Measurements from ENCODE around the gene RUNX1. TPM values are rescaled to one million over a fixed set of nuclear protein-coding genes. Genes with fewer than 3 reads are reported as not detected.

The RUNX1 gene
- total and polyA plus RNA-seq, 4 donors, result 23.3 to 100 (median 33.4) TPM

DNA sequence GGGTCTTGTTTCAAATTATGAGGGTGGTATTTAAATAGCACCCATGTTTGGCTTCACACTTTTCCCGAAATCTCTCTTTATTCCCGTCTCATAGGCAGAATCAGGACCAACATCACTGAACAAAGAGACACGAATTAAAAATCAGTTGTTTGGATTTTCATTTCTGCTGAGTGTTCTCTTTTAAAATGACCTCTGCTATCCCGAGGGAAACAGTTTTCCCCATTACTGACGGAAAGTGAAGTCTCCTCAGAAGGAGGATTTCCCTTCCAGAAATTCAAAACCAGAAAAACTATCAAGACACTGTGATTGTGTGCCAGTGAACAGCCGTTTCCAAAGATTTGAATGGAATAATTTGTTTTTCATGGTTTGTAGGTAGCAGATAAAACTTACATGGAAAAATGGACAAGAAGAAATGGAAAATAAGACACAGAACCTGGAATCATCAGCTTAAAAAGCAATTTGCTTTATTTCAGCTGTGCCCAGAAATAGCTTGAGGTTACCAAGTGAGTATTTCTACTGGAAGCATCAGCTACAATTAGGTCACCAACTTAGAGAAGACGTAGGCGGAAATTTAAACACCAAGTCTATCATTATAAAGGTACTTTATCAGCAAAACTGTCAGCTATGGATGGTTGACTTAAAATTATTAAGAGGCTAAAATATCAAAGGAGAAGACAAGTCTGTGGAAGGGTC, 68.5 kb downstream of the RUNX1 start:
- H3K4me1 ChIP-seq (ENCODE audit: control insufficient read depth in 5 of 5, insufficient read depth in 5 of 5, low read length in 5 of 5), result peaks cover 0 to 3% (median 0%) of the 10 kb centered on the region in 5 donors
- DNase-seq (no peak), ATAC-seq (ENCODE audit: insufficient read depth, low FRiP score) (no peak)
- H3K4me3 ChIP-seq, result no peak overlapping the region
- TF ChIP-seq, protein P1, sequence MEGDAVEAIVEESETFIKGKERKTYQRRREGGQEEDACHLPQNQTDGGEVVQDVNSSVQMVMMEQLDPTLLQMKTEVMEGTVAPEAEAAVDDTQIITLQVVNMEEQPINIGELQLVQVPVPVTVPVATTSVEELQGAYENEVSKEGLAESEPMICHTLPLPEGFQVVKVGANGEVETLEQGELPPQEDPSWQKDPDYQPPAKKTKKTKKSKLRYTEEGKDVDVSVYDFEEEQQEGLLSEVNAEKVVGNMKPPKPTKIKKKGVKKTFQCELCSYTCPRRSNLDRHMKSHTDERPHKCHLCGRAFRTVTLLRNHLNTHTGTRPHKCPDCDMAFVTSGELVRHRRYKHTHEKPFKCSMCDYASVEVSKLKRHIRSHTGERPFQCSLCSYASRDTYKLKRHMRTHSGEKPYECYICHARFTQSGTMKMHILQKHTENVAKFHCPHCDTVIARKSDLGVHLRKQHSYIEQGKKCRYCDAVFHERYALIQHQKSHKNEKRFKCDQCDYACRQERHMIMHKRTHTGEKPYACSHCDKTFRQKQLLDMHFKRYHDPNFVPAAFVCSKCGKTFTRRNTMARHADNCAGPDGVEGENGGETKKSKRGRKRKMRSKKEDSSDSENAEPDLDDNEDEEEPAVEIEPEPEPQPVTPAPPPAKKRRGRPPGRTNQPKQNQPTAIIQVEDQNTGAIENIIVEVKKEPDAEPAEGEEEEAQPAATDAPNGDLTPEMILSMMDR (IDR thresholded peaks at IDR 0.05; ENCODE audit: control extremely low read depth, extremely low read depth), result no peak
- H3K9ac ChIP-seq (ENCODE audit: insufficient read depth in 1 of 2, low read length in 2 of 2), result no peak overlapping the region
- no peak overlapping the region for H3K27ac ChIP-seq (ENCODE audit: low read depth in 1 of 2, low read length in 1 of 2)
- no peaks in the 10 kb centered on the region for H3K9me3 ChIP-seq (ENCODE audit: control insufficient read depth in 4 of 4, insufficient read depth in 3 of 4, low read length in 3 of 4)
- WGBS, 2 donors, result 79 to 87% methylated on average over 8 of the region's 8 CpGs
- H3K27me3 ChIP-seq (ENCODE audit: control insufficient read depth in 3 of 3, insufficient read depth in 3 of 3, low read length in 2 of 3), result no peaks in the 10 kb centered on the region
- no peaks in the 10 kb centered on the region for H3K36me3 ChIP-seq (ENCODE audit: control insufficient read depth in 4 of 4, insufficient read depth in 4 of 4, low read length in 4 of 4)

DNA sequence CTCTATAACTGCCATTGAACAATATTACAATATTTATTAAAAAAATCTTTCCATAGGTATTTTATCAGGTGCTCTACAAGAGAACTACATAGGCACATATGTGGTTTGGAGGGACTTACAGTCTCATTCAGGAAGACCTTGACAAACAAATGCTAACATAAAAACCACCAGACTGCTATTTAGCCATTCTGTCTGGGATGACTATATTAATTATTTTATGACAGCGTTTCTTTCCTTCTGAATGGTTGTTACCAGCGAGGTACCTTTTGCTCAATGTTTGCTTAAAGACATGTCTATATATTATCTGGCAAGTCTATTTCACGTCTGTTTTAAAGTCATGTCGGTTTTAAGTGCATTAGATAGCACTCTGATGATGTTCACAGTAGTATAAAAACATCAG, 69.7 kb downstream of the RUNX1 start:
- Histone ChIP-seq H3K4me3 (no peak overlapping the region), H3K4me1 (ENCODE audit: control insufficient read depth in 5 of 5, insufficient read depth in 5 of 5, low read length in 5 of 5) (peaks cover 0 to 3% (median 0%) of the 10 kb centered on the region in 5 donors), H3K9ac (ENCODE audit: insufficient read depth in 1 of 2, low read length in 2 of 2) (no peak overlapping the region), H3K27ac (ENCODE audit: low read depth in 1 of 2, low read length in 1 of 2) (no peak overlapping the region), H3K27me3 (ENCODE audit: control insufficient read depth in 3 of 3, insufficient read depth in 3 of 3, low read length in 2 of 3) (no peaks in the 10 kb centered on the region), H3K9me3 (ENCODE audit: control insufficient read depth in 4 of 4, insufficient read depth in 3 of 4, low read length in 3 of 4) (no peaks in the 10 kb centered on the region), H3K36me3 (ENCODE audit: control insufficient read depth in 4 of 4, insufficient read depth in 4 of 4, low read length in 4 of 4) (no peaks in the 10 kb centered on the region)
- TF ChIP-seq, protein P1 (IDR thresholded peaks at IDR 0.05; ENCODE audit: control extremely low read depth, extremely low read depth), result no peak
- DNase-seq (no peak), ATAC-seq (ENCODE audit: insufficient read depth, low FRiP score) (no peak)
- 64 to 74% methylated on average over 4 of the region's 4 CpGs for WGBS, 2 donors

DNA sequence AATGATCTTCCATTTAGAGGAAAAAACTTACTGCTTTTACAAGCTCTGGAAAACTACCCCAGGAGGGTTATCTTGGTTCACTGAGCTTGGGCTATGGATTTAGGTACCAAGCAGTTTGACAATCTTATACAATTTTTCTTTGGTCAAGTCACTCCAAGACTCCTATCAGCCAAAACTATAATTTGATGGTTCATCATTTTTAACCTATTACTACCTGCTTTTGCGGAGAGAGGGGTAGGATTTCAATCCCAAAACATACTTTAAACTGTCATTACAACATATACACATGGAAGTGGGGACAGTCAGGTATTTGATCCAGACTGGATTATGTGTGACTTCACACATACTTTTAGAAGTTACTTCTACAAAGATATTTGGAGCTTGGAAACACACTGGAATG, 71.8 kb downstream of the RUNX1 start:
- H3K9ac ChIP-seq (ENCODE audit: insufficient read depth in 1 of 2, low read length in 2 of 2), result no peak overlapping the region
- no peaks in the 10 kb centered on the region for H3K27me3 ChIP-seq (ENCODE audit: control insufficient read depth in 3 of 3, insufficient read depth in 3 of 3, low read length in 2 of 3)
- TF ChIP-seq, protein P1 (IDR thresholded peaks at IDR 0.05; ENCODE audit: control extremely low read depth, extremely low read depth), result no peak
- H3K4me1 ChIP-seq (ENCODE audit: control insufficient read depth in 5 of 5, insufficient read depth in 5 of 5, low read length in 5 of 5), result peaks cover 0 to 2% (median 0%) of the 10 kb centered on the region in 5 donors
- H3K4me3 ChIP-seq, result no peak overlapping the region
- ATAC-seq (ENCODE audit: insufficient read depth, low FRiP score) (no peak), DNase-seq (no peak)
- H3K9me3 ChIP-seq (ENCODE audit: control insufficient read depth in 4 of 4, insufficient read depth in 3 of 4, low read length in 3 of 4), result no peaks in the 10 kb centered on the region
- H3K36me3 ChIP-seq (ENCODE audit: control insufficient read depth in 4 of 4, insufficient read depth in 4 of 4, low read length in 4 of 4), result no peaks in the 10 kb centered on the region
- WGBS, 2 donors, result 100% methylated on average over 1 of the region's 1 CpG
- H3K27ac ChIP-seq (ENCODE audit: low read depth in 1 of 2, low read length in 1 of 2), result no peak overlapping the region

Measured in lung (tissue), 12 donors.